HFFc6 (cell line): Measurements from ENCODE around the gene SCN10A. TPM values are rescaled to one million over a fixed set of nuclear protein-coding genes. Genes with fewer than 3 reads are reported as not detected.

ENCODE experiments used
- DNase-seq: peaks from one replicate; pipeline ENCODE4 v3.0.0-alpha.2; 2018
- H3K27ac Mint-ChIP-seq: 2 replicates; pipeline ENCODE4 v1.8.0; 2020; ENCODE audit warnings: mild to moderate bottlenecking, mixed read lengths
- H3K27me3 Mint-ChIP-seq: 2 replicates; pipeline ENCODE4 v1.8.0; 2021; ENCODE audit warnings: mild to moderate bottlenecking, moderate library complexity, mixed read lengths; ENCODE audit not compliant: insufficient read depth
- H3K36me3 Mint-ChIP-seq: 2 replicates; pipeline ENCODE4 v1.8.0; 2021; ENCODE audit warnings: low read depth, mixed read lengths
- H3K4me1 Mint-ChIP-seq: 2 replicates; pipeline ENCODE4 v1.8.0; 2020; ENCODE audit warnings: low read depth, mixed read lengths
- H3K4me3 Mint-ChIP-seq: 2 replicates; pipeline ENCODE4 v1.8.0; 2020; ENCODE audit warnings: mild to moderate bottlenecking, moderate library complexity, mixed read lengths
- H3K9me3 Mint-ChIP-seq: 2 replicates; pipeline ENCODE4 v1.8.0; 2020; ENCODE audit warnings: mild to moderate bottlenecking, mixed read lengths
- long read RNA-seq: library from polyadenylated mRNA; unstranded; transcript quantifications from one replicate; pipeline ENCODE4 v2.0.0, GENCODE V29; 2019
- total RNA-seq, 6 experiments: library from RNA; stranded (reverse); fragmentation: NEBNext Ultra II Directional; extraction: Animal tissue kit (Norgen Biotek cat#: 25700); gene quantifications; 2 replicates in 1 of 6; 3 replicates in 5 of 6; pipeline ENCODE4 v1.2.3, GENCODE V29; 2021
- TF ChIP-seq, protein P1 (sequence below): fragments of 200-600 bp; sonication (generic); IDR thresholded peaks from 2 replicates; pipeline ENCODE4 v1.5.0; 2021; ENCODE audit warnings: antibody characterized with exemption, mild to moderate bottlenecking

The SCN10A gene
- not detected for total RNA-seq
- long read RNA-seq, result 0 reads

DNA sequence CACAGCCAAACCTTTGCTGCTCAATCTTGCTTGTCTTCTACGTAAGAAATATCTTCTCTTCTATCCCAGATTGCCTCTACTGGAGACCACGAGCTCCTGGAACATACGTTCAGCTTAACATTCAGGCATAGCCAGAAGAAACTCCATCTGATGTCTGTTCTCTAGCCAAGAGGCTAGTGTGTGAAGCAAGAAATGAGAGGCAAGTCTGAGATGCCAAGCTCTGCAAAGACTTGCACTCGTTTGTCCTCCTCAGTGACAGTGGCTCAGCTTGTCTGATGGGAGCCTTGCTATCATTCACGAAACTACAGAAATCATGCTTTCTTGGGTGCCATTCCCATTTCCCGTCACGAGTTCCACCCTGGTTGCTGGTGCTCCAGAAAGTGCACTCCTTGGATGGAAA is at the start of gene SCN10A:
Gene SCN10A, minus strand, starts transcription at position 192 of the 400 bp plus-strand sequence. CDS start 22,207 bp downstream, outside the sequence.
- no peak for DNase-seq
- H3K4me1 Mint-ChIP-seq, result no peaks in the 10 kb centered on the region
- H3K9me3 Mint-ChIP-seq, result no peaks in the 10 kb centered on the region
- no peak within 1 kb of the TSS for H3K27ac Mint-ChIP-seq
- H3K36me3 Mint-ChIP-seq, result no peaks in the 10 kb centered on the region
- no peak within 1 kb of the TSS for H3K4me3 Mint-ChIP-seq
- TF ChIP-seq, protein P1, sequence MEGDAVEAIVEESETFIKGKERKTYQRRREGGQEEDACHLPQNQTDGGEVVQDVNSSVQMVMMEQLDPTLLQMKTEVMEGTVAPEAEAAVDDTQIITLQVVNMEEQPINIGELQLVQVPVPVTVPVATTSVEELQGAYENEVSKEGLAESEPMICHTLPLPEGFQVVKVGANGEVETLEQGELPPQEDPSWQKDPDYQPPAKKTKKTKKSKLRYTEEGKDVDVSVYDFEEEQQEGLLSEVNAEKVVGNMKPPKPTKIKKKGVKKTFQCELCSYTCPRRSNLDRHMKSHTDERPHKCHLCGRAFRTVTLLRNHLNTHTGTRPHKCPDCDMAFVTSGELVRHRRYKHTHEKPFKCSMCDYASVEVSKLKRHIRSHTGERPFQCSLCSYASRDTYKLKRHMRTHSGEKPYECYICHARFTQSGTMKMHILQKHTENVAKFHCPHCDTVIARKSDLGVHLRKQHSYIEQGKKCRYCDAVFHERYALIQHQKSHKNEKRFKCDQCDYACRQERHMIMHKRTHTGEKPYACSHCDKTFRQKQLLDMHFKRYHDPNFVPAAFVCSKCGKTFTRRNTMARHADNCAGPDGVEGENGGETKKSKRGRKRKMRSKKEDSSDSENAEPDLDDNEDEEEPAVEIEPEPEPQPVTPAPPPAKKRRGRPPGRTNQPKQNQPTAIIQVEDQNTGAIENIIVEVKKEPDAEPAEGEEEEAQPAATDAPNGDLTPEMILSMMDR, result no peak
- H3K27me3 Mint-ChIP-seq, result peaks cover 6% of the 10 kb centered on the region

DNA sequence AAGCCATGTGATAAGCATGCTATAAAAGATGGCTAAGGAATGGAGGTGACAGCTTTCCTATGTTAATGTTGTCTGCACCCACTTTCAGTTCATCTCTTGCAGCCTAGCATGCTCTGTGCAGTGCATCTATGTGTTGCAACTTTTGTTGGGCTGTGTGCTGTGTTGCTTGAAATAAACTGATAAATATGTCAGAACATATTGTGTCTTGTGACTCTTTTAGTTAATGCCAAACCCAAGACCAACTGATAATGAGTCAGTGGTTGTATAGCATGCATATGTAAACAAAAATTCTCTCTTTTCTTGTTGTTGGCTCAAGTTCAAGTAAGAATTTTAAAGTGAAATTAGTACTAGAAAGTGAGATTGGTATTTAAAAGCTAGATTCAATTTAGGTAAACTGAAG is 37.0 kb upstream of the SCN10A start:
- DNase-seq, result no peak
- Mint-ChIP-seq H3K27me3 (peaks cover 24% of the 10 kb centered on the region), H3K4me1 (no peaks in the 10 kb centered on the region), H3K9me3 (no peaks in the 10 kb centered on the region), H3K4me3 (no peak overlapping the region), H3K27ac (no peak overlapping the region), H3K36me3 (no peaks in the 10 kb centered on the region)
- TF ChIP-seq, protein P1, result no peak

DNA sequence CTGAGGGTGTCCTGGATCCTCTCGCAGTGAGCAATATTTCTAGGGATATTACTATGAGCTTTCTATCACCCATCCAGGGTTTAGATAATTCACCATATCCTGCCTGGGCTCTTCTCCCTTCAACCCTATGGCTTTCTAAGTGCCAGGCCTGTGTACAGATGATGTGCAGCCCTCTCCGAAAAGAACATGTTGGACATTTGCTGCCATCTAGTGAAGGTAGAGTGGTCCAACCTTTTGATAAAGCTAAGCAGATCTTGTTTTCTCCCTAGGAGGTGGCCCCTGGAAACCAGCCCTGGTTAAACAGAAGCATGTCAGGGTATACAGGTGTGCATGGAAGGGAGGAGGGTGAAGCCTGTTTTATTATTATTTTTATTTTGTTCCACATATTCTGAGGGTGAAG is 27.9 kb upstream of the SCN10A start:
- TF ChIP-seq, protein P1, result peak; percentile 71; the same call in 1 of the 2 replicates
- Mint-ChIP-seq H3K27ac (no peak overlapping the region), H3K36me3 (no peaks in the 10 kb centered on the region), H3K27me3 (peaks cover 15% of the 10 kb centered on the region), H3K9me3 (no peaks in the 10 kb centered on the region), H3K4me3 (no peak overlapping the region), H3K4me1 (no peaks in the 10 kb centered on the region)
- peak; percentile 65 for DNase-seq

DNA sequence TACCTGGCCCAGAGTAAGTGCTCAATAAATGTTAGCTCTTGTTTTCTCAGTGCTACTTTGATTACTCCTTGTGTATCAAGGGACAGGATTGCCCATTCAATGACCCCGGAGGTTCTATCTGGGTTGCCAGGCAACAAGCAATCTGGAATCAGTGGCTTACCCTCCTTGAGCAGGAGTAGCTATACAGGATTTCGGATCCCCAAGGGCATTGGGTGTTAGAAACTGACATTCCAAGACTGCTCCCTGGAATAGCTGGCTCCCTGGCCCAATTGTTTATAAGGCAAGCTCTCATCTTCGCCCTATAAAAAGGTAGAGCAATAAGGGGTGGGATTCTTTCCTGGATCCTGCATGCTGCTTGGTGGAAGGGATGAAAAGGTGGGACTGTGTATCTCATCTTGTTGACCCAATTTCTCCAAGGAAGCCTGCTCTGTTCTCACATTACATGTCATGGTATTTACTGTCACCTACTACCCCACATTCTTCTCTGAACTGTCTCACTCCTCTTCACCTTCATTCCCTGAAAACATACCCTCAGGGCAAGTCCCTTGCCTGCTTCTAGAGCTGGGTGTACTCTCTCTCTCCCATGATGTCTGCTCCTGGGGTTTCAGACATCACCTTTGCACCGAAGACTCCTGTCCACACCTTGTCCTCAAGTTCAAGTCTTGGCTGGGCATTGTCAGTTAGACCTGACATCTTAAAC is 26.4 kb upstream of the SCN10A start:
- no peak overlapping the region for H3K27ac Mint-ChIP-seq
- H3K4me3 Mint-ChIP-seq, result no peak overlapping the region
- no peaks in the 10 kb centered on the region for H3K4me1 Mint-ChIP-seq
- TF ChIP-seq, protein P1, result no peak
- H3K27me3 Mint-ChIP-seq, result peaks cover 12% of the 10 kb centered on the region
- H3K36me3 Mint-ChIP-seq, result no peaks in the 10 kb centered on the region
- no peak for DNase-seq
- H3K9me3 Mint-ChIP-seq, result no peaks in the 10 kb centered on the region

DNA sequence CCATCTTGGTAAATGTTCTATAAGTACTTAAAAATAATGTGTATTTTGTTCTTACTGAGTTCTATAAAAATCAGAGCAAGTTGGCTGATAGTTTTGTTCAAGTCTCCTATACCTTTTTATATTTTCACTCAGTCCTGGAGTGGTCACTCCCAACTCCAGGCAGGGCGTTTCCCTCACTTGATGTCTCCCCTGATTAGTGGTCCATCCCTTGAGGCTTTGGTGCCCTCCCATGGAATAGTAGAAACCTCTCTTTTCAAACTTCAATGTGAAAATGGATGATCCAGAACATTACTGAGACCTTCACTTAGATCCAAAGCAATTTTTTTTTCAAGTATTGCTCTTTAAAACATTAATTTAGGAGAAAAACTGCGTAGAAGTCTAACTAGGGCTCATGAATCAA is 25.0 kb upstream of the SCN10A start:
- peaks cover 11% of the 10 kb centered on the region for H3K27me3 Mint-ChIP-seq

More for the DNA sequence above, 25.0 kb upstream of the SCN10A start:
- Mint-ChIP-seq H3K27ac (no peak overlapping the region), H3K4me3 (no peak overlapping the region), H3K36me3 (no peaks in the 10 kb centered on the region), H3K4me1 (peaks cover 10% of the 10 kb centered on the region), H3K9me3 (no peaks in the 10 kb centered on the region)
- no peak for DNase-seq
- TF ChIP-seq, protein P1, result peak; percentile 27; the same call in 1 of the 2 replicates
